Cardiac muscle cell (in vitro differentiated cells and primary cell): ENCODE data around the gene OR10S1. TPM values are rescaled to one million over a fixed set of nuclear protein-coding genes. Genes with fewer than 3 reads are reported as not detected.
"Not testable (repeated sequence)": the region's sequence is repeated elsewhere in the genome, so short reads cannot be mapped to it uniquely, and the experiment has no call there.

ENCODE experiments used
- DNase-seq, 2 donors: peaks; one replicate each; pipeline versions ENCODE4 v3.0.0 to v3.0.0-alpha.2; 2010 to 2017; ENCODE audit warnings: low read depth in 1 of 2, low spot score in 1 of 2
- H3K27ac ChIP-seq: fragments of 200-600 bp; sonication (generic); 2 replicates; pipeline ENCODE4 v1.5.1; 2016
- H3K27me3 ChIP-seq: fragments of 200-600 bp; sonication (generic); 2 replicates; pipeline ENCODE4 v1.6.0; 2016; ENCODE audit warnings: control low read depth
- H3K36me3 ChIP-seq: fragments of 200-600 bp; sonication (generic); 2 replicates; pipeline ENCODE4 v1.5.1; 2016; ENCODE audit warnings: control low read depth
- H3K4me1 ChIP-seq: fragments of 200-600 bp; sonication (generic); 2 replicates; pipeline ENCODE4 v1.8.1; 2017; ENCODE audit warnings: low read depth, mild to moderate bottlenecking, mixed run types
- H3K4me3 ChIP-seq: fragments of 200-600 bp; sonication (generic); 2 replicates; pipeline ENCODE4 v1.5.1; 2016; ENCODE audit warnings: mild to moderate bottlenecking
- H3K9me3 ChIP-seq: fragments of 200-600 bp; sonication (generic); 2 replicates; pipeline ENCODE4 v1.5.1; 2017; ENCODE audit warnings: low read depth, mild to moderate bottlenecking, control low read depth
- polyA plus RNA-seq: library from polyadenylated mRNA; unstranded; fragments of >200 nt; fragmentation: Nextera tagmentation; extraction: Ambion mirVana; gene quantifications from 2 replicates; pipeline ENCODE4 v1.2.1, GENCODE V29; 2016
- total RNA-seq: library from RNA; depleted of rRNA; stranded (reverse); fragments of >200 nt; gene quantifications from 2 replicates; pipeline ENCODE4 v1.2.3, GENCODE V29; 2016
- TF ChIP-seq, protein P1 (sequence below): IDR thresholded peaks from 2 replicates; pipeline ENCODE4 v1.5.1; 2012; ENCODE audit warnings: low read depth, mild to moderate bottlenecking, low read length

OR10S1 gene
- not detected in 2 replicates for total RNA-seq
- polyA plus RNA-seq: not detected in 2 replicates

DNA sequence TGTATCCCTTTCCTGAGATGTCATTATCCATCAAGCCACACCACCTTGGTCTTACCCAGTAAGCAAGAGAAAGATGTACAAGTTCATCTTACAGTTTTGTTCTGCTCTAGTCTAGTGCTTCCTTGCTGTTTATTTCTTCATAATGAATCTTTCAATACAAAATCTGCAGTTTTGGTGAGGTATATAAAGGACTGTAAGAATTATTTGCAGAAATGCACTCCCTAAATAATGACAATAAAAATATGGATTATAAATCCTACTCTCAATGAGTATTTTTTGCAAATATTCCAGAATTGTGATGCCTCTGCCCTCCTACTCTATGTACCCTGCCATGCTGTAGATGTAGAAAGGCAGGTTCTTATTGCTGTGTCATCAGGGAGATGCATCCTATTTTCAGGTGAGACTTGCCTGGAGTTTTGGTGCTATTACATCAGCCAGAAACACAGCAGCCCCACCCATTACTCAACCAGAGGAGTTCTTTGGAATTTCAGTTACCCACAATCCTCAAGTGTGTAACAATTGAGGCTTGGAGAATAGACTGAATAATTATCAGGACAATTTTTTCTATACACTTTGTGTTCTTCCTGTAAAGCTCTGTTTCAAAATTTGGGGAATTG is at the start of gene OR10S1:
OR10S1 (minus strand) TSS at position 51 of the 617 bp plus-strand sequence. CDS start 117 bp downstream, outside the sequence.
- Histone ChIP-seq H3K27me3 (no peaks in the 10 kb centered on the region), H3K9me3 (no peaks in the 10 kb centered on the region), H3K4me1 (no peaks in the 10 kb centered on the region), H3K36me3 (no peaks in the 10 kb centered on the region), H3K27ac (no peak within 1 kb of the TSS), H3K4me3 (no peak within 1 kb of the TSS)
- TF ChIP-seq, protein P1, sequence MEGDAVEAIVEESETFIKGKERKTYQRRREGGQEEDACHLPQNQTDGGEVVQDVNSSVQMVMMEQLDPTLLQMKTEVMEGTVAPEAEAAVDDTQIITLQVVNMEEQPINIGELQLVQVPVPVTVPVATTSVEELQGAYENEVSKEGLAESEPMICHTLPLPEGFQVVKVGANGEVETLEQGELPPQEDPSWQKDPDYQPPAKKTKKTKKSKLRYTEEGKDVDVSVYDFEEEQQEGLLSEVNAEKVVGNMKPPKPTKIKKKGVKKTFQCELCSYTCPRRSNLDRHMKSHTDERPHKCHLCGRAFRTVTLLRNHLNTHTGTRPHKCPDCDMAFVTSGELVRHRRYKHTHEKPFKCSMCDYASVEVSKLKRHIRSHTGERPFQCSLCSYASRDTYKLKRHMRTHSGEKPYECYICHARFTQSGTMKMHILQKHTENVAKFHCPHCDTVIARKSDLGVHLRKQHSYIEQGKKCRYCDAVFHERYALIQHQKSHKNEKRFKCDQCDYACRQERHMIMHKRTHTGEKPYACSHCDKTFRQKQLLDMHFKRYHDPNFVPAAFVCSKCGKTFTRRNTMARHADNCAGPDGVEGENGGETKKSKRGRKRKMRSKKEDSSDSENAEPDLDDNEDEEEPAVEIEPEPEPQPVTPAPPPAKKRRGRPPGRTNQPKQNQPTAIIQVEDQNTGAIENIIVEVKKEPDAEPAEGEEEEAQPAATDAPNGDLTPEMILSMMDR: no peak
- DNase-seq: peak in 1 of 2 donors; percentile 6

DNA sequence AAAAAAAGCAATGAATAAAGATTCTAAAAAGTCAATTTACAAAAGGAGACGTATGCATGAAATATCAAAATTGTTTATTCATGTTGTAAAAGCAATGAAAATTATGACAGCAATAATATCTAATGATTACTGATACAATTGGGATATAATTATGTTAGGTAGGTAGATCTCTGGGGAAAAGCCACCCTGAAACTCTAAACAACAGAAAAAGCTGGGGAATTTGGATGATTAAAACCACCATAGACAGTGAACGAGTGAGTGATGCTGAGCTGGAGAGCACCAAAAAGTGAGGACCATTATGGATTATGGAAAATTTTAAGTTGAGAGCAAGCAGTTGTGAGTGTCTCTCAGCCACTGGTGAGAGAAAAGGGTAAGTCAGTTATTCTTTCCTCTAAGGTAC is 48.9 kb upstream of the OR10S1 start, which contains the start of gene OR10G8:
OR10G8 (plus strand) TSS at position 301 of the 400 bp plus-strand sequence. CDS start 2,825 bp downstream, outside the sequence.
- no peak within 1 kb of the TSS for H3K27ac ChIP-seq

DNA sequence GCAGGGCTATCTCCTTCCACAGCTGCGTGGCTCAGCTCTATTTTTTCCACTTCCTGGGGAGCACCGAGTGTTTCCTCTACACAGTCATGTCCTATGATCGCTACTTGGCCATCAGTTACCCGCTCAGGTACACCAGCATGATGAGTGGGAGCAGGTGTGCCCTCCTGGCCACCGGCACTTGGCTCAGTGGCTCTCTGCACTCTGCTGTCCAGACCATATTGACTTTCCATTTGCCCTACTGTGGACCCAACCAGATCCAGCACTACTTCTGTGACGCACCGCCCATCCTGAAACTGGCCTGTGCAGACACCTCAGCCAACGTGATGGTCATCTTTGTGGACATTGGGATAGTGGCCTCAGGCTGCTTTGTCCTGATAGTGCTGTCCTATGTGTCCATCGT is 38.3 kb upstream of the OR10S1 start:
- DNase-seq, H3K4me1 ChIP-seq, H3K27ac ChIP-seq, H3K9me3 ChIP-seq, H3K36me3 ChIP-seq, H3K4me3 ChIP-seq, H3K27me3 ChIP-seq: not testable (repeated sequence)

More for the DNA sequence above, 48.9 kb upstream of the OR10S1 start, which contains the start of gene OR10G8:
- Histone ChIP-seq H3K27me3 (no peaks in the 10 kb centered on the region), H3K4me1 (no peaks in the 10 kb centered on the region), H3K9me3 (no peaks in the 10 kb centered on the region), H3K36me3 (no peaks in the 10 kb centered on the region), H3K4me3 (no peak within 1 kb of the TSS)
- TF ChIP-seq, protein P1: no peak
- no peak for DNase-seq

DNA sequence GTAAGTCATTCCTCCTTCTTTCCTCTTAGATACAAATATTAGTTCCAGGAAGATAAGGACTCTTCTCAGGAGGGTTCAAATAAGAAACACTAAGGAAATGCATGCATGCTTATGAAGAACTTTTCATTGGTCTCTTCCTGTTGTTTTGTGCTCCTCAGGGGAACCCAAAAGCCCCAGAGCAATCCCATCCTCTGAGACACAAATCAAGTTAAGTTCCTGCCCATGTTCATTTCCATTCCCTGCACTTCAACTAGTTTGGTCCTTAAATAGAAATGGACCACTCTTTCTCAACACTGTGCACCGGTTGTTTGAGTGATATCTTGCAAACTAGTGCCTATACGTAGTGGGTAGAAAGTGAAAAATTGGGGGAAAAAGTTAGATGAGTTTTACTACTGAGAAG is 35.1 kb upstream of the OR10S1 start, which contains the start of gene OR10G4:
OR10G4 (plus strand) TSS at position 301 of the 400 bp plus-strand sequence. CDS start 2,578 bp downstream, outside the sequence.
- H3K36me3 ChIP-seq: no peaks in the 10 kb centered on the region
- no peaks in the 10 kb centered on the region for H3K27me3 ChIP-seq
- no peaks in the 10 kb centered on the region for H3K4me1 ChIP-seq
- TF ChIP-seq, protein P1: no peak
- H3K9me3 ChIP-seq: no peaks in the 10 kb centered on the region
- no peak within 1 kb of the TSS for H3K27ac ChIP-seq
- no peak within 1 kb of the TSS for H3K4me3 ChIP-seq
- DNase-seq: no peak

GRCh38 chr11:123995119-123995518 is 17.5 kb upstream of the OR10S1 start, which contains the start of gene OR10G6:
TSS of gene OR10G6 (minus strand) at chr11:123995161. CDS start at chr11:123995161, 0 bp downstream.
- H3K27ac ChIP-seq: no peak within 1 kb of the TSS
- no peaks in the 10 kb centered on the region for H3K36me3 ChIP-seq
- TF ChIP-seq, protein P1: no peak

DNA sequence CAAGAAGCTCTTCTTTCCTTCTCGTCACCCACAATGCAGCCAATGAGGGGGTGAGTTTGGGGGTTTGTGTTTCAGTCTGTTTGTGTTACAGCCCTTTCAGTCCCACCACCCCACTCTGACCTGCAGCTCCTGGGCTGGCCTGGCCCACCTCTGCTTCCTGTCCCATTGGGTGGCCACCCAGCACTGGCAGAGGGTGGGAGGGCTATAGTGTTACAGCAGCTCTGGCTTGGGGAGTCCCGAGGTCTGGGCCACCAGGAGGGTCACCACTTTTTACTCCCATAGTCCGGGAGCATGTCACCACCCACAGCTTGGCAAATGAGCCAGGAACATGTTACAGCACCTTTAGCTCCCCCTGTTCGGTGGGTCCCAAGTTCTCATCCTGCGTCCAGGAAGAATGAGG is 1.7 kb upstream of the OR10S1 start:
- Histone ChIP-seq H3K27me3 (no peaks in the 10 kb centered on the region), H3K4me1 (no peaks in the 10 kb centered on the region), H3K36me3 (no peaks in the 10 kb centered on the region), H3K4me3 (no peak overlapping the region), H3K27ac (no peak overlapping the region), H3K9me3 (no peaks in the 10 kb centered on the region)
- TF ChIP-seq, protein P1: no peak
- DNase-seq: no peak

More at GRCh38 chr11:123995119-123995518, 17.5 kb upstream of the OR10S1 start, which contains the start of gene OR10G6:
- H3K27me3 ChIP-seq: no peaks in the 10 kb centered on the region
- H3K4me3 ChIP-seq: no peak within 1 kb of the TSS
- H3K9me3 ChIP-seq: no peaks in the 10 kb centered on the region
- DNase-seq: no peak
- peaks cover 11% of the 10 kb centered on the region for H3K4me1 ChIP-seq
